Tibial artery (tissue), 4 donors: Measurements from ENCODE around the gene RNF4.

Experiments used
- DNase-seq, 2 donors: peaks; one replicate each; pipeline ENCODE4 v3.0.0-alpha.2; 2019
- H3K27ac ChIP-seq, 2 donors: fragments of 200-600 bp; sonication (generic) in 1 of 2; 1 replicate in 1 of 2; 2 replicates in 1 of 2; pipeline ENCODE4 v1.5.1; 2018 to 2019; ENCODE audit warnings: mild to moderate bottlenecking in 1 of 2
- H3K27me3 ChIP-seq, 2 donors: fragments of 200-600 bp; sonication (generic) in 1 of 2; one replicate each; pipeline versions ENCODE4 v1.5.1 to v1.6.0; 2016 to 2019
- H3K36me3 ChIP-seq, 3 donors: fragments of 200-600 bp; sonication (generic) in 2 of 3; one replicate each; pipeline ENCODE4 v1.5.1; 2016 to 2019; ENCODE audit warnings: mild to moderate bottlenecking in 2 of 3
- H3K4me1 ChIP-seq, 4 donors: fragments of 200-600 bp; sonication (generic) in 2 of 4; 1 replicate in 3 of 4; 2 replicates in 1 of 4; pipeline ENCODE4 v1.5.1; 2016 to 2019
- H3K4me3 ChIP-seq, 2 donors: fragments of 200-600 bp; sonication (generic) in 1 of 2; 1 replicate in 1 of 2; 2 replicates in 1 of 2; pipeline ENCODE4 v1.5.1; 2018 to 2019; ENCODE audit warnings: mild to moderate bottlenecking in 2 of 2
- H3K9me3 ChIP-seq, 3 donors: fragments of 200-600 bp; sonication (generic) in 1 of 3; one replicate each; pipeline ENCODE4 v1.5.1; 2016 to 2019
- intact Hi-C: fragments of 100-400 bp; cut with DNase I; formaldehyde crosslinking; loops from one replicate; pipeline ENCODE4 v1.15.0; 2023; ENCODE audit warnings: low total_unique reads
- TF ChIP-seq, protein P1 (sequence below), 2 experiments: fragments of 200-600 bp in 1 of 2; fragments of 450-650 bp in 1 of 2; IDR thresholded peaks; one replicate each; pipeline ENCODE4 v1.5.1; 2017 to 2019; ENCODE audit warnings: antibody characterized with exemption in 2 of 2, mild to moderate bottlenecking in 1 of 2, moderate library complexity in 1 of 2

RNF4 gene

DNA sequence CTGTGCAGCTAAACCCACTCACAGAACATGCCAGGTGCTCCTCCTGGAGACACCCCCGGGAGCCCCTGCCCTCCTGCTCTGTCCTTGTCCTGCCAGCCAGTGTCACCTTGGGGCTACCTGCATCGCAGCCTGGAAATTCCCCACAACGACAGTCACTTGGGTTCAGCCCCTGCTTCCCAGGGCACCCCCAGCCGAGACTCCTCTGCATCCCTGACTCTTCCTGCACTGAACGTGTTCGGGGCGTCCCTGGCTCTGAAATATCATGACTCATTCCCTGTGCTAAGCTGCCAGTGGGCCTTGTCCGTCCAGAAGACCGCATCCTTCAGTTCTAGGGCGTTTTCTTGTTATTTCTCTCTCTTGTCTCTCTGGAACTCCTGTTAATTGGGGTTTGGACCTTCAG is 44.3 kb upstream of the RNF4 start:
- Histone ChIP-seq H3K27me3 (peaks cover 0 to 72% of the 10 kb centered on the region in 2 donors), H3K27ac (no peak overlapping the region), H3K4me1 (peaks cover 0 to 3% (median 1%) of the 10 kb centered on the region in 4 donors), H3K4me3 (no peak overlapping the region), H3K36me3 (no peaks in the 10 kb centered on the region), H3K9me3 (no peaks in the 10 kb centered on the region)
- TF ChIP-seq, protein P1, sequence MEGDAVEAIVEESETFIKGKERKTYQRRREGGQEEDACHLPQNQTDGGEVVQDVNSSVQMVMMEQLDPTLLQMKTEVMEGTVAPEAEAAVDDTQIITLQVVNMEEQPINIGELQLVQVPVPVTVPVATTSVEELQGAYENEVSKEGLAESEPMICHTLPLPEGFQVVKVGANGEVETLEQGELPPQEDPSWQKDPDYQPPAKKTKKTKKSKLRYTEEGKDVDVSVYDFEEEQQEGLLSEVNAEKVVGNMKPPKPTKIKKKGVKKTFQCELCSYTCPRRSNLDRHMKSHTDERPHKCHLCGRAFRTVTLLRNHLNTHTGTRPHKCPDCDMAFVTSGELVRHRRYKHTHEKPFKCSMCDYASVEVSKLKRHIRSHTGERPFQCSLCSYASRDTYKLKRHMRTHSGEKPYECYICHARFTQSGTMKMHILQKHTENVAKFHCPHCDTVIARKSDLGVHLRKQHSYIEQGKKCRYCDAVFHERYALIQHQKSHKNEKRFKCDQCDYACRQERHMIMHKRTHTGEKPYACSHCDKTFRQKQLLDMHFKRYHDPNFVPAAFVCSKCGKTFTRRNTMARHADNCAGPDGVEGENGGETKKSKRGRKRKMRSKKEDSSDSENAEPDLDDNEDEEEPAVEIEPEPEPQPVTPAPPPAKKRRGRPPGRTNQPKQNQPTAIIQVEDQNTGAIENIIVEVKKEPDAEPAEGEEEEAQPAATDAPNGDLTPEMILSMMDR (IDR thresholded peaks at IDR 0.05) = no peak
- intact Hi-C loops = no loop called here
- peak in 1 of 2 donors; percentile 49 for DNase-seq

DNA sequence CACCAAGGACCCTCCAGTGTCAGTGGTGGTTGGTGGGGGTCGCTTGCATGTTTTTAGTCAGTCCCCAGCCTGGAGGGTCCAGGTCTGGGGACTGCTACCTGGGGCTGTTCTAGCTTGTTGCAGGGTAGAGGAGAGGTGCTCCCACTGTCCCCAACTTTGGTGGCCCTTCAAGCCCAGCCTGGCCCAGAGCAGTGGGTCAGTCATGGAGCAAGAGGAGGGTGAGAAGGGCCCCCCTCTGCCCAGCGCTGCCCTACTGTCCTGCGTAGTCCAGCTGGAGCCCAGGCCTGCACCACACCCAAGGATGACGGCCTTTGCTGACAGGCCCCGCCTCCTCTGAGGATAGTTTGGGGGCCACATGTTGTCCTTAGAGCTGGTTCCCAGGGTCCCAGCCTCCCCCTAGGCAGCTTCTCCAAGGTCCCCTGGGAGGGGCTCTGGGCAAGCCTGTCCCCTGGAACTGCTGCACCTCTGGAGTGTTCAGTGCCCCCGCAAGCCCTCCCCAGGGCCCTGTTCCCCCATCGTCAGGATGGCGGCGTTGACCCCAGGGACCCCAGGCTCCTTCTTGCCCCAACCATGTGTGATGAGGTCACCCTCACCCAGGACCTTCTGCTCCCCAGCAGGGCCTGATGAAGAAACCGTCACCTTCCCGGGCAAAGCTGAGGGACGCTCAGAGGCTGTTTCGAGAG is 43.4 kb upstream of the RNF4 start:
- no peaks in the 10 kb centered on the region for H3K9me3 ChIP-seq
- intact Hi-C loops = no loop called here
- H3K4me1 ChIP-seq = no peaks in the 10 kb centered on the region
- no peak overlapping the region for H3K27ac ChIP-seq
- DNase-seq = peak in 1 of 2 donors; percentile 42
- H3K4me3 ChIP-seq = no peak overlapping the region
- TF ChIP-seq, protein P1 (IDR thresholded peaks at IDR 0.05) = no peak
- peaks cover 0 to 68% of the 10 kb centered on the region in 2 donors for H3K27me3 ChIP-seq
- H3K36me3 ChIP-seq = no peaks in the 10 kb centered on the region

DNA sequence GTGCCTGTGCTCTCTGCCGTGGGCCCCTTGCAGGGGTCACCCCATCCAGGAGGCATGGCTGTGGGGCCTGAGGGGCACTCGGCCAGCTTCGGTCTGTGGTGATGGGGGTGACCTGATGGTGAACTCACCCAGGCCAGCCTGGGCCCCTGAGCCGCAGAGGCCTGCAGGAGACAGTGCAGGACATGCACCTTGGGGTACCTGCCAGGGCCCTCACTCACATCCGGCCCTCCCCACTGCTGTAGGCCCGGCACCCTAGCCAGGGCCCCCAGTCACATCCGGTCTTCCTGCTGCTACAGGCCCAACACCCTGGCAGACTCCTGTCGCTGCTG is 42.9 kb upstream of the RNF4 start:
- no peaks in the 10 kb centered on the region for H3K4me1 ChIP-seq
- peak in 1 of 2 donors; percentile 49 for DNase-seq
- TF ChIP-seq, protein P1 (IDR thresholded peaks at IDR 0.05) = no peak
- intact Hi-C loops = no loop called here
- no peaks in the 10 kb centered on the region for H3K36me3 ChIP-seq
- no peaks in the 10 kb centered on the region for H3K9me3 ChIP-seq
- no peak overlapping the region for H3K27ac ChIP-seq
- H3K4me3 ChIP-seq = no peak overlapping the region
- peaks cover 0 to 65% of the 10 kb centered on the region in 2 donors for H3K27me3 ChIP-seq

DNA sequence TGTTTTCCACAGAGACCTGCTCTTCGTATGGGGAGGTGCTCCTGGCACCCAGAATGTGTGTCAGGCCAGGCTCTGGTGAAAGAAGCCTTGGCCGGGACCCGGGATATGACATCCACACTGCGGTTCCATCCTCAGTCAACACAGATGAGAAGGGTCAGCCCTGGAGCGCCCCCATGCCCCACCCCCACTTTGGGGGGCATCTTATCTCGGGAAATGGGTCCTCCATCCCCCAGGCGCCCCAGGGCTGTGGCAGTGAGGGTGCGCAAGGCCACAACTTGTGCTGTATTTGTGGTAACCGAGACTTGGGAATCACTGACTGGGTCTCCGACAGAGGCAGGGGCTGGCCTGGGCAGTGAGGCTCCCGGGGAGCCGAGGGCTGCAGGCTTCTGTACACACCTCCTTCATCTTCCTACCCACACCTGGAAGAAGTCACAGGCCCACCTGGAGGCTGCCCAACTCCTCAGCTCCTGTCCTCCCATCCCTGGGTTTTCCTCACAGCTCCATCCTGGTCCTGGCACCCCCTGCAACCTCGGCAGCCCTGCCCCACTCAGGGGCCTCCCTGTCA is 42.1 kb upstream of the RNF4 start:
- H3K27me3 ChIP-seq = peaks cover 0 to 62% of the 10 kb centered on the region in 2 donors
- no peaks in the 10 kb centered on the region for H3K4me1 ChIP-seq
- H3K27ac ChIP-seq = no peak overlapping the region
- H3K9me3 ChIP-seq = no peaks in the 10 kb centered on the region
- no peak overlapping the region for H3K4me3 ChIP-seq
- H3K36me3 ChIP-seq = no peaks in the 10 kb centered on the region
- intact Hi-C loops = no loop called here
- TF ChIP-seq, protein P1 (IDR thresholded peaks at IDR 0.05) = no peak
- peak in 1 of 2 donors; percentile 53 for DNase-seq

DNA sequence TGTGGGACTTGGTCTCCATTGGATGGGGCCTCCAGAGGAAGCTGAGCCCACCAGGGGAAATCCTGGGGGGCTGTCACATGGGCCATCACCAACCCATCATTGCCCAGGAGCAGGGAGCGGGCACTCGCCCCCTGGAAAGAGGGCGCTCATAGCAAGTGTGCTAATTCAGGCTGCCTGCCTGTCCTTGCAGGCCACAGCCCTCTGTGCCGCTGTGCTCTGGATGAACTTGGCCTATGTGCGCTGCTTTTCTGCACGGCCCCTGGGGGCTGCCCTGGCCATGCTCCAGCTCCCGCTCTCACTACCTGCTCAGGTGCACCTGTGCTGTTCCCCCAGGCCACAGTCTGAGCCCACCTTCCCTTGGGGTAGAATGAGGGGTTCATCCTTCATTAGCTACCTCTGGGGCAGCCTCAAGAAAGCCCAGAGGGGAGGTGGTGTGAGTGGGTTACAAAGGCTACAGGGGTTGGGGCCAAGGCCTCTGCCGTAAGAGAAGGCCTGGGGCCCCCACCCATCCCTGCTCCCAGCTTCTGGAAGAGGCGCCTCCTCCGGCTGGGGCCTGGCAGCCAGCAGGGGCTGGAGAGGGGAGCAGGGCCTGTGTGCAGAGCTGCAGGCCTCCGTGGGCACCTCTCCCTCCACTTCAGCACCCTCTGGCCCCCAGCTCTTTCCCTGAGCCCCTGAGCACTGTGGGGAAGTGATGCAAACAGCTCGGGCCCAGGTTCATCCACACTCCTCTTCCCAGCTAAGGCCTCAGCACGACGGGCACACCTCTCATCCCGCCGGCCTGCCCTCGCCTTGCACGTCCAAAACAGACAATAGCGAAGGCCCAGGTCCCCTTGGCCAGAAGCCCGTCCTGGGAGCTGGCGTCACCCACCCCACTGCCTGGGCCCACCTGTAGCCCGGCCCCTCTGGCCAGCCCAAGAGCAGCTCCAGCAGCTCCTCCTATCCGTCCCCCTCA is 41.2 kb upstream of the RNF4 start:
- intact Hi-C loops = no loop called here
- TF ChIP-seq, protein P1 (IDR thresholded peaks at IDR 0.05) = no peak
- peak in 1 of 2 donors; percentile 46 for DNase-seq
- Histone ChIP-seq H3K36me3 (no peaks in the 10 kb centered on the region), H3K27ac (no peak overlapping the region), H3K27me3 (peaks cover 0 to 58% of the 10 kb centered on the region in 2 donors), H3K4me1 (no peaks in the 10 kb centered on the region), H3K4me3 (no peak overlapping the region), H3K9me3 (no peaks in the 10 kb centered on the region)
